T-helper 22 cell (primary cell): ENCODE results near the gene ZNF552.
A peak's percentile ranks its signal among the peaks of the same experiment; 100 is the strongest.
"Not testable (repeated sequence)": the region's sequence is repeated elsewhere in the genome, so short reads cannot be mapped to it uniquely, and the experiment has no call there.

Source experiments
- DNase-seq: peaks from one replicate; pipeline ENCODE4 v3.0.0-alpha.2; 2020; ENCODE audit warnings: low read depth

ZNF552 gene

GRCh38 chr19:57814505-57815246 lies at the start of gene ZNF552:
Gene ZNF552, minus strand, starts transcription at chr19:57814913. Its CDS starts 170 bp downstream, at chr19:57814743.
- peak; percentile 67 for DNase-seq

- DNase-seq: not testable (repeated sequence)
These were observed 47.6 kb upstream of the ZNF552 start for GRCh38 chr19:57862351-57862750.

GRCh38 chr19:57854117-57854516 lies 39.4 kb upstream of the ZNF552 start:
- DNase-seq: not testable (repeated sequence)

GRCh38 chr19:57851812-57852603 lies 37.3 kb upstream of the ZNF552 start:
- not testable (repeated sequence) for DNase-seq

GRCh38 chr19:57850553-57851017 lies 35.9 kb upstream of the ZNF552 start:
- DNase-seq: no peak

GRCh38 chr19:57849666-57850473 lies 35.2 kb upstream of the ZNF552 start, which contains the start of gene ZNF587:
Gene ZNF587, plus strand, starts transcription at chr19:57849859. Its CDS starts 180 bp downstream, at chr19:57850039.
- DNase-seq: peak; percentile 73

GRCh38 chr19:57849162-57849665 lies 34.5 kb upstream of the ZNF552 start:
- DNase-seq: not testable (repeated sequence)

- DNase-seq: not testable (repeated sequence)
These were observed 32.5 kb upstream of the ZNF552 start for GRCh38 chr19:57847164-57847563.

- no peak for DNase-seq
These were observed 26.5 kb upstream of the ZNF552 start for GRCh38 chr19:57841122-57841763.

GRCh38 chr19:57838622-57839191 lies 24.0 kb upstream of the ZNF552 start:
- not testable (repeated sequence) for DNase-seq

- not testable (repeated sequence) for DNase-seq
These were observed 22.3 kb upstream of the ZNF552 start for GRCh38 chr19:57836991-57837390.

- no peak for DNase-seq
These were observed 15.4 kb upstream of the ZNF552 start, which contains the start of gene ZNF587B for GRCh38 chr19:57830071-57830602. Gene ZNF587B, plus strand, starts transcription at chr19:57830299. Its CDS starts 230 bp downstream, at chr19:57830529.

- DNase-seq: no peak
These were observed 14.6 kb upstream of the ZNF552 start for GRCh38 chr19:57829316-57829715.

GRCh38 chr19:57825511-57825910 lies 10.8 kb upstream of the ZNF552 start:
- DNase-seq: no peak

- not testable (repeated sequence) for DNase-seq
These were observed 8.9 kb upstream of the ZNF552 start for GRCh38 chr19:57823608-57824007.

GRCh38 chr19:57823155-57823554 lies 8.4 kb upstream of the ZNF552 start:
- not testable (repeated sequence) for DNase-seq

- not testable (repeated sequence) for DNase-seq
These were observed 6.8 kb upstream of the ZNF552 start for GRCh38 chr19:57821501-57821900.

GRCh38 chr19:57821095-57821494 lies 6.4 kb upstream of the ZNF552 start:
- not testable (repeated sequence) for DNase-seq

GRCh38 chr19:57820599-57820998 lies 5.9 kb upstream of the ZNF552 start:
- no peak for DNase-seq

- DNase-seq: peak; percentile 77
These were observed 4.9 kb upstream of the ZNF552 start for GRCh38 chr19:57819475-57820148.
